Activated T-cell treated with anti-CD3 and anti-CD28 coated beads for 4 hours (primary cell): ENCODE results near the gene GOLGA6C.
"Not testable (repeated sequence)": the region's sequence is repeated elsewhere in the genome, so short reads cannot be mapped to it uniquely, and the experiment has no call there.

Experiments
- DNase-seq: peaks from one replicate; pipeline ENCODE4 v3.0.0-alpha.2; 2020

The GOLGA6C gene, protein sequence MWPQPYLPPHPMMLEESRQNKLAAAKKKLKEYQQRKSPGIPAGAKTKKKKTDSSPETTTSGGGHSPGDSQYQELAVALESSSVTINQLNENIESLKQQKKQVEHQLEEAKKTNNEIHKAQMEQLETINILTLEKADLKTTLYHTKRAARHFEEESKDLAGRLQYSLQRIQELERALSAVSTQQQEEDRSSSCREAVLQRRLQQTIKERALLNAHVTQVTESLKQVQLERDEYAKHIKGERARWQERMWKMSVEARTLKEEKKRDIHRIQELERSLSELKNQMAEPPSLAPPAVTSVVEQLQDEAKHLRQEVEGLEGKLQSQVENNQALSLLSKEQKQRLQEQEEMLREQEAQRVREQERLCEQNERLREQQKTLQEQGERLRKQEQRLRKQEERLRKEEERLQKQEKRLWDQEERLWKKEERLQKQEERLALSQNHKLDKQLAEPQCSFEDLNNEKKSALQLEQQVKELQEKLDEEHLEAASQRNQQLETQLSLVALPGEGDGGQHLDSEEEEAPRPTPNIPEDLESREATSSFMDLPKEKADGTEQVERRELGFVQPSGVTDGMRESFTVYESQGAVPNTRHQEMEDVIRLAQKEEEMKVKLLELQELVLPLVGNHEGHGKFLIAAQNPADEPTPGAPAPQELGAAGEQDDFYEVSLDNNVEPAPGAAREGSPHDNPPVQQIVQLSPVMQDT

DNA sequence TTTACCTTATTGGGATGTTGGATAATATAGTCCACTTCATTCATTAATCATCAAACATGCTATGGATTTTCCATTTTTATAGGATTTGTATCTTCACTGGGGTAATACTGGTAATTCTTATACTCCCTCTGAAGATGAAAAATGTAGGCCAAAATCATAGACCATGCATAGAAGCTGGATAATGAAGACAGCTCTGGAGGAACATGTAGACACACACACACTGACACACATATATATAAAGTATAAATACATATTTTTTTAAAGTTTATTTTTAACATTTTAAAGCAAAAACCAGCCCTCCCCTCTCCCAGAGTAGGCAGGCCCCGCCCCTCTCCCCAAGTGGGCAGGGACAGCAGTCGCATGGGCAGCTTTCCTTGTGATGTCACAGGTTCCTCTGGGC lies at the start of gene GOLGA6C:
GOLGA6C (plus strand) TSS at position 301 of the 400 bp plus-strand sequence. CDS start 265 bp downstream, outside the sequence.
- DNase-seq = not testable (repeated sequence)

DNA sequence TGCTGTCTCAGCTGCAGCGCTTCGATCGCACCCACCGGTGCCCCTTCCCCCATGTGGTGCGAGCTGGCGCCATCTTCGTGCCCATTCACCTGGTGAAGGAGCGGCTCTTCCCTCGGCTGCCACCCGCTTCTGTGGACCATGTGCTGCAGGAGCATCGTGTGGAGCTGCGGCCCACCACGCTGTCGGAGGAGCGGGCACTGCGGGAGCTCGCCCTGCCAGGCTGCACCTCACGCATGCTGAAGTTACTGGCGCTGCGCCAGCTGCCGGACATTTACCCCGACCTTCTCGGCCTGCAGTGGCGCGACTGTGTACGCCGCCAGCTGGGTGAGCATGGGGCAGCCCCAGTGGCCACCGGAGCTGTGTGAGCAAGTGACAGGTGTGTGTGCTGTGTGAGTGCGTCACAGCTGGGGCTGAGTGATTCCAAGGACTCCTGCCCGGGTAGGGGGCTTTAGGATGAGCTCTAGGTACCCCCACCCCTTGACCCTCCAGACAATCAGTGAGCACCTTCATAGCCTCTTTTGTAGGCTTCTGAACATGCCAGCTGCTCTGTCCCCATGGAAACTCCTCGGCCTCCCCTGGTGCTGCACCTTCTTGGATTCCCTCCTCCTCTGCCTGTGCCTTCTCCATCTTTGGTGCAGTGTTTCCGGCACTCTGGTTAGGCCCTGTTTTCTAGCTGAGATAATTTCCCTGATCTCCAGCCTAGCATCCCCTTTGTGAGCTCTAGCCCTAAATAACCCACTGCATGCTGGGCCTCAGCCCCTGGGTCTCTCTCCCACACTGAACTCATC lies 49.4 kb upstream of the GOLGA6C start:
- no peak for DNase-seq

DNA sequence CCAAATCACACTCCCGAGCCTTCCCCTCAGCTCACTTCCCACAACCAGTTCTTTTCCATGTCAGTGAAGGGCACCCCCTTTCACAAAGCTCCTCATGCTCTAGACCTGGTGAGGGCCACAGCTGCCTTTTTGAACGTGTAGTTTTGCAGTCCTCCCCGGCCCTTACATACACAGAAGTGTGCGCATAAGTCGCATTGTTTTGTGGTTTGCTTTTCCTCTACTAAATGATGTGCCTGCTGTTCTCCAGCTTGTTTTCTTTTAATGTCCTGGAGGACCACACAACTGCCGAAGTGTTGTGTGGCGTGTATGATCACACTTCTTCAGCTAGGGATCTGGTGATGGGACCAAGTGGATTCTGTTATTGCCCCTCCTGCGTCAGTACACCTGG lies 48.9 kb upstream of the GOLGA6C start:
- DNase-seq = no peak

DNA sequence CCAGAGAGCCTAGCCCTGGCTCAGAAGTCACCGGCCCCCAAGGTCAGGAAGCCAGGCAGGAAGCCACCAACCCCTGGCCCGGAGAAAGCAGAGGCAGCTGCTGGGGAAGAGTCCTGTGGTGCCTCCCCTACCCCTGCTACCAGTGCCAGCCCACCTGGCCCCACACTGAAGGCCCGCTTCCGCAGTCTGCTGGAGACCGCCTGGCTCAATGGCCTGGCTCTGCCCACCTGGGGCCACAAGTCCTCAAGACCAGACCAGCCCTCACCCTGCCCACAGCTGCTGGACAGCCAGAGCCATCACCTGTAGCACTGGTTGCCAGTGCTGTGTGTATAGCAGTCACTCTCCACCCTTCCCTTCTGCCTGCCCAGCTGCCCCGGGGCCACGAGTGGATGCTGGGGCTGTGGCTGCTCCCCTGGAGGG lies 47.3 kb upstream of the GOLGA6C start:
- no peak for DNase-seq

DNA sequence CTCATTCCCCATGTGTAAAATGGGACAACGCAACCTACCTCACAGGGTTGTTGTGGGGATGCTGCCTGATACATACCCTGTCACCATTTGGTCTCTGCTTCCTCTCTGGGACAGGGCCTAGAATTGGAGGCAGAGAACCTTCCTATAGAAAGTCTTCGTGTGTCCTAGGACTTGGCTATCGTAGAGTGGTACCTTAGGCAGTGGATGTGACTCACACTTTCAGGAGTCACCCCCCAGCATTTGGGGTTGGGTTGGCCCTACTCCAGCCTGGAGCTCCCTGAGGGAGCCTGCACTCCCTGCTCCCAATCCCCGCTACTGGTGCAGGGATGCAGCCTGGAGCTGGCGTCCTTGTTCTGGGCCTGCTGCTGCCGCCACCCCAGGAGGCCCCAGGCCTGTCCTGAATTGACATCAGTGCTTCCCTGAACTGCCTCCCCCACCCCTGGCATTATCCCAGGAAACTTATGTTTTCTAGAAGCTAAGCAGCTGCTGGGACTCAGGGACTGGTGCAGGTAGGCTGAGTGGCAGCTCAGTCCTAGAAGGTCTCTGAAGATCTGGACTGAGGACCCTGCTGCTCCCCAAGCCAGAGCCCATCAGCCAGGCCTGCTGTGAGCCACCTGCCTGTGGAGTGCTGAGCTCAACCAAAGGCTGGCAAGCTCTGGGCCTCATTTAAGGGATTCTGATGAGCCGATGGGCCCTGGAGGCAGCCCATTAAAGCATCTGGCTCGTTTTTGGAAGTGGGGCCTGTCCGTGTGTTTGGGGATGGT lies 46.5 kb upstream of the GOLGA6C start:
- DNase-seq = no peak

DNA sequence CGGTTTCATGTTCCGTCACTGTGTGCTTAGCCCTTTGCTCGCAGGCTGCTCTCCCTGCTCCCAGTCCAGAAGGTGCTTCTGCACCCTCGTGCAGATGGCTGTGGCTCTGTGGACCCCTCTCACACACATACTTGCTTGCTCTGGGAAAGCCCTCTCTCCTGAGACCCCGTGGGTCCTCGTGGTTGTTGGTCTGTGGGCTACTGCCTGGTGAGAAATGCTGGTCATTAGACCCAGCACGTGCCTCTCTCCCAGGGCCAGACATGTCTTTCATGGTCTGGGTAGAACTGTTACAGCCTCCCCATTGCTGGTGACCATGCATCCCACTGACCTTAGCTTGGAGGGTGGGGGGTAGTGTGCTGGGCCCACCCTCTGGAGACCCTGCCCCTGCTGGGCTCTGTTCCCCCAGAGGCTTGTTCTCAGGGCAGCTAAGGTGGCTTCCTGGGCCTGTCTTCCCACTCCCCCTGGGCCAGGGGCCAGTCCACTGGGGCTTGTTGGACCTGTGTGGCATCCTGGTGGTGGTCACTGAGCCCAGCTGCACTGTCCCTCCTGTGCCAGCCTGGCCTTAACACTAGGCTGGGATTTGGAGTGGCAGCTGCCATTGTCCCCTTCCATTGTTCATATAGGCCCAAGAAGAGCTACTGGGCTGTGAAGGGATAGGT lies 45.8 kb upstream of the GOLGA6C start:
- DNase-seq = no peak

DNA sequence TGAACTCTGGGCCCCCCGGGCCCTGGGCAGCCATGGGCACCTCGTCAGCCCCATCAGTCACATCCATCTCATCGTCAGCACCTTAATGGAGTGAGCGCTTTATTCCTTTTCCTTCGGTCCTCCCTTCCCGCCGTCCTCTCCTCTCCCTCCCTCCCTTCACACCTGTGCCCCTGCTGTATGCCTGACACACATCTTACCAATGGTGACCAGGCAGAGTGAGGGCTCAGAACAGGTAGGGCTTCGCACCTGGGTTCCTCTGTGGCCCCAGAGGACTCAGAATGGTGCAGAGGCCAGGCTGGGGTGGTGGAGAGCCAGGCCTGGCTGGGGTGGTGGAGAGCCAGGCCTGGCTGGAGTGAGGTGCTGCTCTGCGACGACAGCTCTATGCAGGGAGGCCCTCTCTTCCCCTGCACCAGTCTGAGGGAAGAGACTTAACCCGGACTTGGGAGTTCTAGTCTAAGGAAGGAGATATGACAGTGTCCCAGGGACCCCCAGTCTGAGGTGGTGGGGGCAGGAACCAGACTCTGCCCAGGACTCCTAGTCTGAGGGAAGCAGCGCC lies 44.8 kb upstream of the GOLGA6C start:
- no peak for DNase-seq

DNA sequence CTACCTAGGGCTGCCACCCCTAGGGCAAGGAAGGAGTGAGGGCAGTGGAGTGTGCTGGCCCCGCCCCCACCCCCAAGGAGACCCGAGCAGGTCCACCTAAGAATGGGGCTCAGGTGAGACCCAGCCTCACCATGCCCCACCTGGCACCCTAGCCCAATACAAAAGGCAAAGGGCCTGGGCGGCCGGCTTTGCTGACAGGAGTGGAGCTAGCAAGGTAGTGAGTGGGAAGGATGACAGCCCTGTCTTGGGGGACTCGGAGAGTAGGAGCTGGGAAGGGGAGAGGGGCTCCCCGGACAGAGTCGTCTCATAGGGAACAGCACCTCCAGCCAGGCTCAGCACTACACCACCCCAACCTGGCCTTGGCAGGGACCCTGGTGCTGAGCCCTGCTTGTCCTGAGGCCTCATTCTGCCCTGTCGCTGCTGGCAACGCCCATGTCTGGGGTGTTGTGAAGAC lies 44.3 kb upstream of the GOLGA6C start:
- DNase-seq = no peak

DNA sequence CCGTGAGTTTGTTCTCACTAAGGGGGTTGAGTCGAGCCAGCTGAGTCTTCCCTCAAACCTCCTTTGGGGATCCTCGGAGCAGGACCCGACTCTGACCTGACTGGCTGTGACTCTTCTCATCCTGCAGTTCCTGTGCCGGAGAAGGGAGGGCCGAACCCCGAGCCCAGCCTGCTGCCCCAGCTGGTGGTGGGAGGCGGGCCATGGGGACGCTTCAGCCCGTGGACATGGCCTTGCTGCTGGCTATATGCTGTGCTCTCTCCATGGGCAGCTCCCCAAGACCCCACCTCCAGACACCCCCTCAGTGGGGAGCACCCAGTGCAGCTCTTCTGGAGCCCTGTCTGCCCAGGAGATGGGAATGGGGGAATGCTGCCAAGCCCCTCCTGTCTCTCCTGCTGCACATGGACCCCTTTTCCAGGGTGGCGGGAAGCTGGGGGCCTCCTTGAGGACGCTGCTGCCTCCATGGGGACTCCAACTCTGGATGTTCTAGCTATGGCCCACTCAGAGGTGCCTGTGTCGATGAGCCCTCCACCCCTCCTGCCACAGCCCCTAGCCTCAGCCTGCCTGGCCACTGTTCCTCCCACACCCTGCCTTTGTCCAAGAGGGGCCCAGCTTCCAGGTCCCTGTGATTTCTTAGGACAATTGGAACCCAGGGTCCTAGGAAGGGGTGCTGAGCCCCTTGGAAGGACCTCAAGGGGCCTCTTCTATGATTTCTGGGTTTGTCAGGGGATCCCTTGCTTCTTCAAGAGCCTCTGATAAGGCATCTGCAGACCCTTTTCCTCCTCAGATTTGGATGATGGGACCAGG lies 43.6 kb upstream of the GOLGA6C start:
- no peak for DNase-seq

DNA sequence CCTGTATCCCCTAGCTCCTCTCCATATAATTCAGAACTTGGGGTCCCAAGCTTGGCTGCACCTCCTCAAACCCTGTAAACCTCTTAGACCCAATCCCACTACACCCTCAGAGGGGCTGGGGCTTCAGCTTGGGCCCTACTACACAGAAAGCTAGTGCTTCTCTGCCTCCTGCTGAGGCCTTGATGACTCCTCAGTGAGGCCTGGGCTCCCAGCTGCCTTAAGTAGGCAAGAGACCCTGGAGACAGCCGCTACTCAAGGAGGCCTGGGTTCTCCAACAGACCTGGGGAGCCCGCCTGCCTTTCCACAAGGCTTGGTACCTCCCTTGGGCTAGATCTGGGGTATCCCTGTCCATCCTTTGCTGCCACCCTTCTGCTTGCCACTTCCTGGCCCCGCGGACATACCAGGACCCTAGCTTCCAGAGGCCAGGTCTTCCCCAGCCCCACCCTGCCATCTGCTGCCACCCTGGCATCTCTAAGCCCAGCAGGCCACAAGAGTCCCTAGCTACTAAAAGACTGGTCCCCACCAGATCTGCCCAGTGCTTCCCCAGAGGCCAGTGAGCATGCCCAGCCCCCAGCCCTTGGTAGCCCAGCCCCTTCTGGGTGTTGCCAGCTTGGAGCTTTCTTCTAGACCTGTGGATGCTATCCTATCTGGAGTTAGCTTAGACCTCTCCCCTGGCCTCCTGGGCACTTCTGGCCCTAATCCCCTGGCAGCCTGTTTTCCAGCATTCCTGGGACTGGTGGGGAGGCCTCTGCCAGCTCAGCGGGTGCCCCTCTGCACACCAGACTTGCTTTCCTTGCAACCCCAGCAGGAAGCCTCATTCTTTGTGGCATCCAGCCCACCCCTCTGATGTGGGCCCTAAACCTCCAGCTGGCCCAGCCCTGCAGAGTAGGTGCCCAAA lies 42.8 kb upstream of the GOLGA6C start:
- DNase-seq = no peak

DNA sequence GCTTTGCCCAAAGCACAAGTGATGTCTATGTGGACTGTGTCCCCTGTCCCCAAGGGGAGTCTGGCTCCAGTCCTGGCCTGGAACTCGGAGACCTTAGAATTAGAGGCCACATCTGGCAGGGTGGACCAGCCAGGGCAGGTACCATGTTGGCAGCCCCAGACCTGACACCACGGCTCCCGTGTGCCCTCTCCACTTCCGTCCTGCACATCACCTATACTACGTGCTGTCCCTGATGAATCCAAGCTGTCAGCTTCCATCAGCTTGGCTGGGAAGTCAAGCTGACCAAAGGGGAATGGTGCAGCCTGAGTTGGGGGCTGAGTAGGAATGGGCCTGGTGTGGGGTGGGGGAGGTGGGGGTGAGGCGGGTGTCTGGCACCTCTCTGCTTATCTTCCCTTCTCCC lies 41.1 kb upstream of the GOLGA6C start:
- DNase-seq = no peak

DNA sequence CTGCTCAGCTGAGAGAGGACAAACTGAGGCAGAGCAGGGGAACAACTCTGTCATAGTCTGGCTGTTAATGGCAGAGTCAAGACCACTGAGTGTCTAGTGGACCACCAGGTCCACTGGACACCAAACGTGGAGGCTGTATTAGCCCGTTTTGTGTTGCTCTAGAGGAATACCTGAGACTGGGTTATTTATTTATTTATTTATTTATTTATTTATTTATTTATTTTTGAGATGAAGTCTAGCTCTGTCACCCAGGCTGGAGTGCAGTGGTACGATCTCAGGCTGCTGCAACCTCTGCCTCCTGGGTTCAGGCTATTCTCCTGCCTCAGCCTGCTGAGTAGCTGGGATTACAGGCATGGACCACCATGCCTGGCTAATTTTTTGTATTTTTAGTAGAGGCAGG lies 40.6 kb upstream of the GOLGA6C start:
- DNase-seq = not testable (repeated sequence)

DNA sequence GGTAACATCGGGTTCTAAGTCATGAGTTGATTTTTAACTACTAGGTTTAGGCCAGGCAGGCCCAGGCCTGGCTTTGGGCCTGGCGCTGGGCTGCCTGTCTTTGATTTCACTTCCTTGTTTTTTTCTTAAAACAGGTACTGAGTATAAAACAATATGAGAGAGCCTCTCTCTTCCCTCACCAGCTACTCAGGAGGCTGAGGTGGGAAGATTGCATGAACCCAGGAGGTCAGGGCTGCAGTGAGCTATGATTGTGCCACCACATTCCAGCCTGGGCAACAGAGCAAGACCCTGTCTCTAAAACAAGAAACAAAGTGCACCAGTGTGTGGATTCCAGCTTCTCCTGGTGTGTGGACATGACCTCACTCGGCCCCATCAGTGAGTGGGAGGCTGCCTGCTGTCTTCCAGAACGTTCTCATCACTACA lies 38.6 kb upstream of the GOLGA6C start:
- DNase-seq = not testable (repeated sequence)

DNA sequence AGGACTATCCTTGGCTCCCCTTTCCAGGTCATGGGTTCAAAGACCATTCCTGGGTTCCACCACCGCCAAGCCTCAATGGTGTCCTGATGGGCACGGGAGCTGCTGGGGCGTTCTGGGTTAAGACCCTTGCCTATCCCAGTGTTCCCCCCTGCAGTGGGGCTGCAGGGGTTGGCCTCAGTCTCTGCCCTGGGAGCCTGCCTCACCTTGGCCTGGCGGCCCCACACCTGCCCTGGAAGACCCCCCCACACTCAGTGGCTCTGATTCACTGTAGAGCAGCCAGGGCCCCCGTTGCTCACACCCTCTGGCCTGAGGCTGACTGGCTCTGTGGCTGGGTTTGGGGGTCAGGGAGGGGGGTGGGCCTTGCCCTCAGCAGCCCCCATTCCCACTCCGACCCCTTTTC lies 34.4 kb upstream of the GOLGA6C start:
- DNase-seq = no peak

DNA sequence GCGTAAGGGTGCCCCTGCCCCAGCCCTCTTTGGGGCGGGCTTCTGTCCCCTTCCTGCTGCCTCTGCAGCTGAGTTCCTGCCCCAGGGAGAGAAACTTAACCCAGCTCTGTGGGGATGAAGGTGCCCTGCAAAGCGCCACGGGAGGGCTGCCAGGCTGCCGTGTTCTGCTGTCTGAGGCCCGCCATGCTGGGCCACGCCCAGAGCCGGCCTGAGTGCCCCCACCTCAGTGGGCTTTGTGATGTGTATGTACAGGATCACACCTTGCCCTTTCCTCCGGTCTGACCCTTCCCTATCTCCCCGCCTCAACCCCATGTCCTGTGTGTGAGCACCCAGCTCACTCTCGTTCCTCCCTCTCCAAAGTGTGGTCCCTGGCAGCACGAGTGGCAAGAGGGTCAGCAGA lies 33.9 kb upstream of the GOLGA6C start:
- DNase-seq = no peak

DNA sequence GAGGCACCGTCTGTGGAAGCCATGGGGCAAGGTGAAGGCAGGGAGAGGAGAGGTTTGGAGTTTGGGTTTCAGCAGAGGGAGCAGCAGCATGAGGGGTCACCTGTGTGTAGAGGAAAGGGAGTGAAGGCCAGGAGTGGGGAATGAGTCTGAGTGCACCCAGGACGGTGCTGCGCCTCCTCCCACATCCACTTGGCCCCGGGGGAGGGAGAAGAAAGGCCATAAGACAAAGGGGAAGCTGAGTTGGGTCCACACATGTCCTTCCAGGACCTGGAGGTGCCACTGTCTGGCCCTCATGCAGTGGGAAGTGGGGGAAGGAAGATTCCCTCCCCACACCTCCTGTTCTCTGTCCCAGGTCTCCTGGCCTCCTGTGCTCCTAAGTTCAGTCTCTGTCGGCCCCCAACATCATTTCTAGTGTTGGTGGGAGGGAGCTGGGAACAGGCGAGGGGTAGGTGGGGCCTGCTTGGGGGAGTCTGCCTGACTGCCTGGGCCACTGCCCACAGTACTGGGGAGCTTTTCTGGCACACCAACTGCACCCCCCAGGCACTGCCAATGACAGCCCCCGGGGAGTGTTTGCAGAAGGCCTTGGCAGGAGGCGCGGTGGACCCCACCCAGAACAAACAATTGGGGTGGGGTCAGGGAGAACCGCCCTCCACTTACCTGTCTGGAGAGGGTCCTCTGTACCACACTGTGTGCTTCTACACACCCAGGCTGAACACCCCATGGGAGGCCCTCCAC lies 32.9 kb upstream of the GOLGA6C start:
- DNase-seq = not testable (repeated sequence)

DNA sequence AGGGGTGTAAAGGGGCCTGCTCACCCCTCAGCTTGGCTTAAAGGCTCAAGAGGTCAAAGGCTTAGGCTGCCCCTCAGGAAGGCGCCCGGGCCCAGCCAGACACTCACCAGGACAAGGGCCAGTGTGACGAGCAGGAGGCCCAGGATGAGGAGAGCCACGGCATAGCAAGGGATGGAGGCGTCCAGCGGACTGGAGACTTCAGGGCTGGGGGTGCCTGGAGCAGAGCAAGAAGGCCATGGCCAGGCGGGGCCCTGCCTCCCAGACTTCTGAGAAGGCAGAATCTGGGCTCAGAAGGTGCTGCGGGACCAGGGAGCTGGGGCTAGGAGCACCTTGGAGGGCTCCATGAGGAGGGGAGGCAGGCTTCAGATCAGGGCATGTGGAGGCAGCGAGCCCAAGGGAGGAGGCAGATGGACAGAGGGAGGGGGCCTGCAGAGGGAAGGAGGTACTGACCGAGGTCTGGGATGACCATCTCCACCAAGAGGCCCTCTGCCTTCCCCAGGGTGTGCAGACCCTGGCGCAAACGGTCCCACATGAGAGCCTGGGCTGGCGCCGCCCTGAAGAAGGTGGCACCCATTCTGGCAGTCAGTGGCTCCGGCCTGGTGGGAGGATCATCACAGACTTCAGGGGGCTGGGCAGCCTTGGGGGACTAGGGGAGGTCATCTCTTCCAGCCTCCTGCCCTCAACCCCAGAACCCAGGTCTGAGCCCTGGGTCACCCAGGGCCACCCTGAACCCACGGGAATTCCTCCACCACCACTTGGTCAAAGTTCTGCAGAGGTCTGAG lies 32.0 kb upstream of the GOLGA6C start:
- no peak for DNase-seq

DNA sequence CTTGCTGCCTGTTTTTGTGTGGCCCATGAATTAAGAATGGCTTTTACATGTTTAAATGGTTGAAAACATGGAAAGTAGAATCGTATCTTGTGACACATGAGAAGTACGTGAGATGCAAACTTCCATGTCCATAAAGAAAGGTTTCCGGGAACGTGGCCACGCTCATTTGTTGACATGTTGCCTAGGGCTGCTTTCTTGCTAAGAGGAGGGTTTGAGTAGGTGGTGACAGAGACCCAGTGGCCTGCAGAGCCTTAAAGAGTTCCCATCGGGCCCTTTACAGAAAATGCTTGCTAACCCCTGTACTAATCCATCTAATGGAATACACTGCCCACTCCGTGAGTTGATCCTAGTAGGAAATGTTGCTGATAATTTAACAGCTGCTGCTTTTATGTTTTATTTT lies 31.0 kb upstream of the GOLGA6C start:
- not testable (repeated sequence) for DNase-seq
